Measurements from ENCODE around the gene B4GALNT4. TPM values are rescaled to one million over a fixed set of nuclear protein-coding genes. Genes with fewer than 3 reads are reported as not detected.

B4GALNT4 gene
- total and polyA plus RNA-seq, 12 donors = 0.15 to 30.3 (median 1.6) TPM; not detected in 2

DNA sequence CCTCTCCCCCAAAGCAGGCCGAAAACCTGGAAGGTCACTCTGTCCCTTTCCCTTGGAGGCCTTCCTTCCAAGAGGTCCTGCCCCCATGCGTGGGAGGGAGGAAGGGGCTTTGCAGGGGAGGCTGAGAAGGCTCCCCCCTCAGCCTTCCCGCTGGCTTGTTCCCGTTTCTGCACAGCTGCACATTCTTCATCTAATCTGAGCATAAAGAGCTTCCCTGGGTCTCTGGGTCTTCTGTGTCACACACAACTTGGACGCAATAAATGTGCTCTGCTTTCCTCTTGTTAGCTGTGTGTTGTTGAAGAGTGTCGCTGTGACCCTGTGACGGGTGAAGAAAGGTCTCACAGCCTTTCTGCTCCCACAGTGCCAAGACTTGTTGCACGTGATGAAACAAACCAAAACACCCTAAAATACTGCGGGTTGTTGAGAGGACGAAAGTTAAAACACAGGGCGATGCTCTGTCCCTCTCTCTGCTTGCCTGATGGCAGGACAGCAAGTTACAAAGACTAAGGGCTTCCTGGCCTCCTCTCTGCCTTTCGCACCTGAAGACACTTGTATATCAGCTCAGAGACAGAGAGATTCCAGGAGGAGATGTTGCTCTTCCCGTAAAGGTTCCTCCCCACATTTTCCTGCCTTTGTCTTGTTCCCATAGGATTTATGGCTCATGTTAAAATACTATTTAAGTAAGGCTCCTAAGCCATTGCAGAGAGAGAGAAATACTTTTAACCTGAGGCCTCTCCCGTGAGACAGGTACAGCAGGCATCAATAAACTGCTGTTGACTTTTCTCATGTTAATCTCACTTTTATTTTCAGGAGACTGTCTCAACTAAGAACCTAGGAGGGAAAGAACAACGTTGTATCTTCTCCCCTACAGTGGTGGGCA, 33.3 kb upstream of the B4GALNT4 start:
- 47 to 59% (median 50%) methylated on average over 14 to 15 of the region's 15 CpGs for WGBS, 4 donors
- no peaks in the 10 kb centered on the region for H3K36me3 ChIP-seq (replicated peaks in 1 of 2)
- TF ChIP-seq, protein P1, sequence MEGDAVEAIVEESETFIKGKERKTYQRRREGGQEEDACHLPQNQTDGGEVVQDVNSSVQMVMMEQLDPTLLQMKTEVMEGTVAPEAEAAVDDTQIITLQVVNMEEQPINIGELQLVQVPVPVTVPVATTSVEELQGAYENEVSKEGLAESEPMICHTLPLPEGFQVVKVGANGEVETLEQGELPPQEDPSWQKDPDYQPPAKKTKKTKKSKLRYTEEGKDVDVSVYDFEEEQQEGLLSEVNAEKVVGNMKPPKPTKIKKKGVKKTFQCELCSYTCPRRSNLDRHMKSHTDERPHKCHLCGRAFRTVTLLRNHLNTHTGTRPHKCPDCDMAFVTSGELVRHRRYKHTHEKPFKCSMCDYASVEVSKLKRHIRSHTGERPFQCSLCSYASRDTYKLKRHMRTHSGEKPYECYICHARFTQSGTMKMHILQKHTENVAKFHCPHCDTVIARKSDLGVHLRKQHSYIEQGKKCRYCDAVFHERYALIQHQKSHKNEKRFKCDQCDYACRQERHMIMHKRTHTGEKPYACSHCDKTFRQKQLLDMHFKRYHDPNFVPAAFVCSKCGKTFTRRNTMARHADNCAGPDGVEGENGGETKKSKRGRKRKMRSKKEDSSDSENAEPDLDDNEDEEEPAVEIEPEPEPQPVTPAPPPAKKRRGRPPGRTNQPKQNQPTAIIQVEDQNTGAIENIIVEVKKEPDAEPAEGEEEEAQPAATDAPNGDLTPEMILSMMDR (IDR thresholded peaks at IDR 0.05) = no peak
- no peak for TF ChIP-seq POLR2A (IDR thresholded peaks at IDR 0.05)
- intact Hi-C loops (cut with DNase I) = no loop called here
- H3K27me3 ChIP-seq = no peaks in the 10 kb centered on the region
- H3K4me1 ChIP-seq (replicated peaks in 1 of 2) = peaks cover 5 to 9% of the 10 kb centered on the region in 2 donors
- H3K4me3 ChIP-seq = no peak overlapping the region
- peak overlapping the region in 3 of 5 donors; percentile 45 to 74 (median 73) for H3K27ac ChIP-seq
- no peaks in the 10 kb centered on the region for H3K9me3 ChIP-seq (replicated peaks in 1 of 3)
- peak in 3 of 7 donors; percentile 26 to 66 (median 50) for DNase-seq

GRCh38 chr11:336659-337198, 32.6 kb upstream of the B4GALNT4 start:
- peak overlapping the region in 3 of 5 donors; percentile 22 to 74 (median 73) for H3K27ac ChIP-seq
- H3K27me3 ChIP-seq = no peaks in the 10 kb centered on the region
- TF ChIP-seq, protein P1 (IDR thresholded peaks at IDR 0.05) = no peak
- TF ChIP-seq POLR2A (IDR thresholded peaks at IDR 0.05) = no peak
- H3K9me3 ChIP-seq (replicated peaks in 1 of 3) = no peaks in the 10 kb centered on the region
- intact Hi-C loops (cut with DNase I) = no loop called here
- WGBS, 4 donors = 73 to 86% (median 80%) methylated on average over 4 of the region's 4 CpGs
- H3K4me3 ChIP-seq = no peak overlapping the region
- H3K36me3 ChIP-seq (replicated peaks in 1 of 2) = no peaks in the 10 kb centered on the region
- peaks cover 5 to 9% of the 10 kb centered on the region in 2 donors for H3K4me1 ChIP-seq (replicated peaks in 1 of 2)
- DNase-seq = no peak

DNA sequence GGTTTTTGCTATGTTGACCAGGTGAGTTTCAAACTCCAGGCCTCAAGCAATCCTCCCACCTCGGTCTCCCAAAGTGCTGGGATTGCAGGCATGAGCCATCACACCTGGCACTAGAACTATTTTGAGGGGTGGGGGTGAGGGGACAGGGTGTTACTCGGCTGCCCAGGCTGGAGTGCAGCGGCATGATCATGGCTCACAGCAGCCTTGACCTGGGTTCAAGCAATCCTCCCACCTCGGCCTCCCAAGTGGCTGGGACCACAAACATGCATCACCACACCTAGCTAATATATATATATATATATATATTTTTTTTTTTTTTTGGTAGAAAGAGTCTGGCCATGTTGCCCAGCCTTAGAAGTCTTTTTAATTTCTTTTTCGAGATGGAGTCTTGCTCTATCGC, 31.6 kb upstream of the B4GALNT4 start:
- Histone ChIP-seq H3K4me1 (replicated peaks in 1 of 2) (peaks cover 5 to 9% of the 10 kb centered on the region in 2 donors), H3K27me3 (no peaks in the 10 kb centered on the region), H3K9me3 (replicated peaks in 1 of 3) (no peaks in the 10 kb centered on the region), H3K27ac (peak overlapping the region in 1 of 5 donors; percentile 73), H3K4me3 (no peak overlapping the region), H3K36me3 (replicated peaks in 1 of 2) (no peaks in the 10 kb centered on the region)
- intact Hi-C loops (cut with DNase I) = no loop called here
- DNase-seq = no peak
- 84 to 94% (median 86%) methylated on average over 6 of the region's 6 CpGs for WGBS, 4 donors
- TF ChIP-seq, protein P1 (IDR thresholded peaks at IDR 0.05) = no peak
- TF ChIP-seq POLR2A (IDR thresholded peaks at IDR 0.05) = no peak

DNA sequence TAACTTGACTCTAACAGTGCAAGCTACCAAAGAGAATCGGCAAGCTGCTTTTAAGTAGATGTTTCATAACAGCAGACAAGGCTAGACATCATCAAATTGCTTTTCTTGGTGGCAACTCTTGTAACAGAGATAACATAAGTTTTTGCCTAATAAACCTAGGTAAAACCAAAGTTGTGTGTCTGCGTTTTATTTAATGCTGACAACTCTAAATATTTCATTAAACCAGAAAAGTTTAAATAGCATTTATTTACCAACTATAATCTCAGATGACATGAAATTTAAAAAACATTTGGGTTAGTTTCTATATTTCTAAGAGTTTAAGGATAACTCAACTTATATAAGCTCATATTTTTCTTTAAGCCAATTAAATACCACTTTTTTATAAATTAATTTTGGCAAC, 29.3 kb upstream of the B4GALNT4 start:
- TF ChIP-seq, protein P1 (IDR thresholded peaks at IDR 0.05) = no peak
- no peak for TF ChIP-seq POLR2A (IDR thresholded peaks at IDR 0.05)
- no peaks in the 10 kb centered on the region for H3K36me3 ChIP-seq (replicated peaks in 1 of 2)
- WGBS, 4 donors = 82 to 92% (median 91%) methylated on average over 2 of the region's 2 CpGs
- H3K27ac ChIP-seq = no peak overlapping the region
- peaks cover 5 to 9% of the 10 kb centered on the region in 2 donors for H3K4me1 ChIP-seq (replicated peaks in 1 of 2)
- no peak for DNase-seq
- no peak overlapping the region for H3K4me3 ChIP-seq
- intact Hi-C loops (cut with DNase I) = no loop called here
- no peaks in the 10 kb centered on the region for H3K9me3 ChIP-seq (replicated peaks in 1 of 3)
- no peaks in the 10 kb centered on the region for H3K27me3 ChIP-seq
